GM19455 (cell line): ENCODE results near the gene TDRD10.
"Not testable (repeated sequence)": the region's sequence is repeated elsewhere in the genome, so short reads cannot be mapped to it uniquely, and the experiment has no call there.

Experiments used
- ATAC-seq: cut with Tn5 transposase; IDR thresholded peaks from one replicate; pipeline ENCODE4 v1.9.1; 2021; ENCODE audit not compliant: unreplicated experiment

Gene TDRD10

DNA sequence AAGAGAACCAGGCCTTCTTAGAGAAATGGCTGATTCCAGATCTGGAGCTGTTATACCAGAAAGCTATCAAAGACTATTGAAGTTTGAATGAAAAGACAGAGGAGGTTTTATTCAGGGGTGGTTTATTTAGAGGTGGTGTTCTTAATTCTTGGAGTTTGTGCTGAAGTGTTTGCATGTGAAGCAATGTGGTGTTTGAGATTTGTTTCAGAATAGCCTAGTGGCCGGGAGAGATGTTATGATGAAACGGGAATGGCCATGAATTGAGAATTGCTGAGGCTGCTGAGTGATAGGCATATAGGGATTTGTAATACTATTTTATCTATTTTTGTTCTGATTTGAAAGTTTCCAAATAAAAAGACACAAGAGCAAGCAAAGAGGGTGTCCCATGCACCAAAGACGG is 10.7 kb downstream of the TDRD10 start:
- ATAC-seq: no peak

DNA sequence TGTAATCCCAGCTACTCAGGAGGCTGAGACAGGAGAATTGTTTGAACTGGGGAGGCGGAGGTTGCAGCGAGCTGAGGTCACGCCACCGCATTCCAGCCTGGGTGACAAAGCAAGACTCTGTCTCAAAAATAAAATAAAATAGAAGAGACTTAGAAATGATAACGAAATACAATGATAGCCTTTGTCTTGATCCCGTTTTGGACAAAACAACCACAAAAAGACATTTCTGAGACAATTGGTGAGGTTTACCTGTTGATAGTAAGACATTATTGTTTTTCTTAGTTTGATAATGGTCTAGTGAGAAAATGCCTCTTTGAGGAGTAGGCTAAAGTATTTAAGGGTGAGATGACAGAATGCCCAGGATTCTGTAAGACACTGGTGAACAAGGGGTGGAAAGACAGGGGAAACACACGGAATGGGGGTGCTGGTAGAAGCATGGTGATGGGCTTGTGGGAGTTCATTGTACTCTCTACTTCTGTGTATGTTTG is 12.1 kb downstream of the TDRD10 start:
- ATAC-seq: no peak

DNA sequence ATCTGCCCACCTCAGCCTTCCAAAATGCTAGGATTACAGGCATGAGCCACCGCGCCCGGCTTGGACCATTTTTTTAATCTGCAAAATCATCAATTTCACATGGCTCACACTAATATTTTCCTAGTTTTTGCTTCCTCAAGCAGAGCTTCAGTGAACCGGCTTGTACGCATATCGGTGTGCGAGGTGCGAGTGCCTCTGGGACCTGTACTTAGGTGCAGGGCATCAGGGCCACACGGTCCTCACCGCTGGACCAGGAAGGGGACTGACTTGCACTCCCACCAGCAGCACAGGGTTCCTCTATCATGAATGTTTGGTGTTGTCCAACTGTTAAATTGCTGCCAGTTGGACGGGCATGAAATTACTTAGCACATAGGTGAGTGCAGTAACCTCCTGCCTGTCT is 15.6 kb downstream of the TDRD10 start:
- no peak for ATAC-seq

DNA sequence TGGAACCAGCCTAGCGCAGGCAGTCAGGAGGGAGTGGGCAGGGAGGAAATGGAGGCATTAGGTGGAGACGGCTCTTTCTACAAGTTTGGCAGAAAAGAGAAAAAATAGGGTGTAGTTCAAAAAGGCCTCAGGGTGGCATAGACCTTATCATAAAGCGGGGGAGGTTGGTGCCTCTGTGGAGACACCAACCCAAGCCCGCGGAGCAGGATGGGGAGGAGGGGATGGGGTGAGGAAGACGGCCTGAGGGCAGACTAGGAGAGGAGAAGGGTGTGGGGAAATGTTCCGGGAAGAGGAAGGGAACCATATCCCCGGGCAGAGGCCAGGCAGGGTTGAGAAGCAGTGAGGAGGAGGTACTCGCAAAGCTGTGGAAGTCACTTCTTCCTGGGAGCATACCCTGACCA is 17.6 kb downstream of the TDRD10 start:
- no peak for ATAC-seq

DNA sequence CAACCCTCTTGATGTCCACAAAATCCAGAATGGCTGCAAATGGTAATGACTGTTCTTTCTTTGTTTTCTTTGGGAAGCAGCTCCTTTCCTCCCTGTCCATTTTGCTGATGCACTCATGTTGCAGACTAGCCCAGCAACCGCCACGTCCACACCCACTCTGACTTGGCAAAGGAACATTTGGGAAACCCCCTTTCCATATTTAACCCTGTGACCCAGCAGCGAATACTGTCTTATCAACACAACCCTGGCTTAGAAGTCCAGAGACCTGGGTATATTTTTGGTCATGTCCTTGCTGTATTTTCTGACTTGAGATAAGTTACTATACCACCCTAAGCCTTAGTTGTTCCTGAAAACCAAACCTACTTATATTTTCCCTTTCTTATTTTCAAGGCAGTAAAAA is 18.3 kb downstream of the TDRD10 start:
- no peak for ATAC-seq

DNA sequence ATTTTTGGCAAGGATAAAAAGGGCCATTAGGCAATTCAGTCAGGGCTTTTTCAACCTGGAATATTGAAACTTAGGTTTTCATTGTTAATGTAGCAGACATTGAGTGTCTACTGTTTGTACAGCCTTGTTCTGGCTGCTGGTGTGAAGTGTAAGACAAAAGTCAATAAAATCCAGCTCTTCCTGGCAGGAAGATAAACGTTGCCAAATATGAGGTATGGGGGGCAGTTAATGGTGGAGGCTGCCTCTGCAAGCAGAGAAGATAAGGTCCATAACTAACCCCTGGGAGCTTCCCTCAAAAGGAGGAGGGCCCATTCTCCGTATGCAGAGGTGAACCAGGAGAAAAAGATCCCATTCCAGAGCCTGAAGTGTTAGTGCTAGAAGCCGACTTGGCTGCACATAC is 19.7 kb downstream of the TDRD10 start:
- no peak for ATAC-seq

DNA sequence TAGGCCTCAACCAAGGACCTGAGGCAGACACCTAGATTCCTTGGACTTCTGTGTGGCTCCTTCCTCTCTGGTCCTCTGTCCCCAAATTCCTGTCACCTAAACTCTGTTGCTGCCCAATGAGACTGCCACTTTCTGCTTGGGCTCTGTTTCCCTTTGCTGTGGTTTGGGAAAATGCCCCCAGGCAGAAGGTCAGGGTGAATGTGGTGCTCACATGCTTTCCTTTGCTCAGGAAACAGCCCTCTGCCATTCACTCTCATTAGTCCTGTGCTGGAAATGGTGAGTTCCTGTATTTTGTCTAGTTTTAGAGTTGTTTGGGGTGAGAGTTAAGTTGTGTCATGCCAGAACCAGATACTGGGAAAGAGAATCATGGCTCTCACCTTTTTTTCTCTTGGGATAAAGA is 22.9 kb downstream of the TDRD10 start:
- no peak for ATAC-seq

DNA sequence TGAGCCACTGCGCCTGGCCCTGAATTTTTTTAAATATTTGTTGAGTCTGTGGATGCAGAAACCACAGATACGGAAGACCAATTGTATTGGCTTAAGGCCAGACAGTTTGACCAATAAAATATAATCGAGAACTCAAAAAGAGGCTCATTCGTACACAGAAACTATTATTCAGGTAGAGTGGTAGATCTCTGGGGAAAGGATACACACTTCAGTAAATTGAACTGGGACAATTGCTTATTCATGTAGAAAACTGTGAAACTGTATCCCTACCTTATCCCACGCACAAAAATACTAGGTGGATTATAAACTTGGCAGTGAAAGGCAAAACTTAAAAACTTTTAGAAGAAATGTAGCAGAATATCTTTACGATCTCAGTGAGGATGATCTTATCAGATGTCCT is 25.2 kb downstream of the TDRD10 start:
- no peak for ATAC-seq

DNA sequence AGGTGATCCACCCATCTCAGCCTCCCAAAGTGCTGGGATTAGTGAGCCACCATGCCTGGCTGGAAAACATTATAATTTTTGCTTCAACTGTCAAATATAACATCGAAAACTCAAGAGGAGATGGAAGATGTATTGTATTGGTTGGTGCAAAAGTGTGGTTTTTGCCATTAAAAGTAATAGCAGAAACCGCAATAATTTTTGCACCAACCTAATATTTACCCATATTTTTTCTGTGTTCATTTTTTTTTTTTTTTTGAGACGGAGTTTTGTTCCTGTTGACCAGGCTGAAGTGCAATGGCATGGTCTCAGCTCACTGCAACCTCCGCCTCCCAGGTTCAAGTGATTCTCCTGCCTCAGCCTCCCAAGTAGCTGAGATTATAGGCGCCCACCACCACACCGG is 27.3 kb downstream of the TDRD10 start:
- no peak for ATAC-seq

DNA sequence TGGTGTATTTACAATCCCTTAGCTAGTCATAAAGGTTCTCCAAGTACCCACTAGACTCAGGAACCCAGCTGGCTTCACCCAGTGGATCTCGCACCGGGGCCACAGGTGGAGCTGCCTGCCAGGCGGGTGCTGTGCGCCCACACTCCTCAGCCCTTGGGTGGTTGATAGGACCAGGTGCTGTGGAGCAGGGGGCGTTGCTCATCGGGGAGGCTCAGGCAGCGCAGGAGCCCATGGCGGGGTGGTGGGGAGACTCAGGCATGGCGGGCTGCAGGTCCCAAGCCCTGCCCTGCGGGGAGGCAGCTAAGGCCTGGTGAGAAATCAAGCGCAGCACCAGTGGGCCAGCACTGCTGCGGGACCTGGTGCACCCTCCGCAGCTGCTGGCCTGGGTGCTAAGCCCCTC is 29.9 kb downstream of the TDRD10 start:
- not testable (repeated sequence) for ATAC-seq

DNA sequence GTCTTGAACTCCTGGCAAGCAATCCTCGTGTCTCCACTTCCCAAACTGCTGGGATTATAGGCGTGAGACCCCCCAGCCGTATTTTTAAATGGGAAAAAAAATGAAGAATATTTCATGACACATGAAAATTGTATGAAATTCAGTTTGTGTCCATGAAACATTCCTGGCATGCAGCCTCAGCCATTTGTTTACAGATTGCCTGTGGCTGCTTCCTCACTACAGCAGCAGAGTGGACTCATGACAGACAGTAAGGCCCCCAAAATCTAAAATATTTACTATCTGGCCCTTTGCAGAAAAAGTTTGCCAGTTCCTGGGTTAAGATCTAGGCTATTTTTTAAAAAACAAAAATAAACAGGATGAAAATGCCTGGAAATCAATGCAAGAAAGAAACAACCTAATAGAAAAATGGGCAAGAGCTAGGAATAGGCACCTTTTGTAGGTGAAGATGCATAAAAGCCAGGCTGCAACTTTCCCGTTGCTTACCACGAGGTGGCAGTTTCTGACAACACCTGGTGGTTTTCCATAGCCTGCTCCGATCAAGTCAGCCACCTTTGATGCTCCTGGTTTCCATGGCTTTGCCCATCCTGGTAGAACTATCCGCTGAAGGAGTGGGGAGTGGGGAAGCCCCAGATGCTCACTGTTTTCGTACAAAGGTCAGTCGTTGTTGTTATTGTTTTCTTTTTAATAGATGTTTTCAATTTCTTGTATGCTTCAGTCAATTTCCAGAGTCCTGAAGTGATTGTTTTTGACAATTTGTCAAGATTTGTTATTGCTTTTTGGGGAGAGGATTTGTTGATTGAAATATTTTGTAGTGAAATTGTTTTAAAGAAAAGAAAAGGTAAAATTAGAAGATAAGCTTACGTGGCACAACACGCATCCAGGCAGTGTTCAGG is 32.2 kb downstream of the TDRD10 start:
- no peak for ATAC-seq

DNA sequence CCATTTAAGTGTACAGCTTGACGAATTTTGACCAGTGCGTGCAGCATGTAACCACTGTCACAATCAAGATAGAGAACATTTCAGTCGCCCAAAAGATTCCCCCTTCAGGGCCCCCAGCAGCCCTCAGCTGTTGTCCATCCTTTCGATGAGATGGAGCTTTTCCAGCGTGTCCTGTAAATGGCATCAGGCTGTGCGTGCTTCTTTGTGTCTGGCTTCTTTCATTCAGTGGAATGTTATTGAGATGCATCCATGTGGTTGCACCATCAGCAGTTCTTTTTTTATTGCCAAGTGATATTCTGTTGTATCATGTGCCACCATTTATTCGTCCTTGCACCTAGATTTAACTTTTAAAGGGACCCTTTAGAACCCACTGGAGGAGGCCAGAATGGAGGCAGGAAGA is 34.6 kb downstream of the TDRD10 start:
- ATAC-seq: no peak

DNA sequence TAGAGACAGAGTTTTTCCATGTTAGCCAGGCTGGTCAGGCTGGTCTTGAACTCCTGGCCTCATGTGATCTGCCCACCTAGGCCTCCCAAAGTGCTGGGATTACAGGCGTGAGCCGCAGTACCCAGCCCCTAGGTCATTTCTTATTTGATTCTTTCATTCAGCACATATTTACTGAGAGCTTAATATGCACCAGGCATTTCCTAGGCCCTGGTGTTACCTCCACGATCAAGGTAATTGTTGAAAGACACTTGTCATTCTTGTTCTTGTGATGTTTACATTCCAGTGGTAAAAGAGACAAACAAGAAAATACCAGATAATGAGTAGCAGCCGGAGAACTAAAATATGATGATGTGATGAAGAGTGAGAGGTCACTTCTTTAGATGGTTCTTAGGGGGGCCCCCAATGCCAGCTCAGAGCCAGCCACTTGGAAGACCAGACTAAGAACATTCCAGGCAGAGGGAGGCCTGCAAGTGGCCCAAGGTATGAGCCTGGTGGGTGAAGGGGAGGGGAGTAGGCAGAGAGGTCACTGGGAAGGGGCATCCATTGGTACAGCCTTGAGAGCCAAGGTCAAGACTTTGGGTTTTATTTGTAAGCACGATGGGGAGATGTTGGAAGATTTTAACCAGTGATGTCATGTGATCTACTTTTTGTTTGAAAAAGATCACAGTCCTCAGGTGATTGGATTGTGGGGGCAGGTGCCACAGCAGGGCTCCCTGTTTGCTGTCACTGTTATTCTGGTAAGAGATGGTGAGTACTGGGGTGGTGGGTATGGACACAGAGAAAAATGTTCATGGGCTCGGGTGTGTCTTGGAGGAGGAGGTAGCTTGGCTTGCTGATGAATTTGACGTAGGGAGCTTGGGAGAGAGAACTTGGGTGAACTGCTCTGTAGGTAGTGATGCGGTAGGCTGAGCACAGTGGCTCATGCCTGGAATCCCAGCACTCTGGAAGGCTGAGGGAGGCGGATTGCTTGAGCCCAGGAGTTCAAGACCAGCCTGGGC is 37.8 kb downstream of the TDRD10 start:
- ATAC-seq: no peak

DNA sequence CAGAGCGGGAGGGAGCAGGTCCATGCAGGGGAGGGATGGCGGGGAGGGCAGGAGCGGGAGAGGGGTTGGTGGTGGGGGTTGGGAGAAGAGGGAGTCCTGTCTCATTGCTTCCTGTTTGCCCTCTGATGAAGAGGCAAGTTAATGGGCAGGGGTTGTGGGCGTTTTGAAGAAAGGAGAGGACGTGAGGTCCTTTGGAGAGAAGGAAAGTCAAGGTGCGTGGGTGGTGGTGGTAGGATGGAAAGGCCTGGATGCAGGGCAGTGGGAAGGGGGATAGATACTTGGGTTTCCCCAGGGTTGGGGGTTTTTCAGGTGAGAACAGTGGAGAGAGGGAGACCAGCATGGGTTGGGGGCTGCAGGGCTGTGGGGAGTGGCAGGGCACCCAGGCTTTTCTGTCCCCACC is 39.2 kb downstream of the TDRD10 start:
- ATAC-seq: no peak

DNA sequence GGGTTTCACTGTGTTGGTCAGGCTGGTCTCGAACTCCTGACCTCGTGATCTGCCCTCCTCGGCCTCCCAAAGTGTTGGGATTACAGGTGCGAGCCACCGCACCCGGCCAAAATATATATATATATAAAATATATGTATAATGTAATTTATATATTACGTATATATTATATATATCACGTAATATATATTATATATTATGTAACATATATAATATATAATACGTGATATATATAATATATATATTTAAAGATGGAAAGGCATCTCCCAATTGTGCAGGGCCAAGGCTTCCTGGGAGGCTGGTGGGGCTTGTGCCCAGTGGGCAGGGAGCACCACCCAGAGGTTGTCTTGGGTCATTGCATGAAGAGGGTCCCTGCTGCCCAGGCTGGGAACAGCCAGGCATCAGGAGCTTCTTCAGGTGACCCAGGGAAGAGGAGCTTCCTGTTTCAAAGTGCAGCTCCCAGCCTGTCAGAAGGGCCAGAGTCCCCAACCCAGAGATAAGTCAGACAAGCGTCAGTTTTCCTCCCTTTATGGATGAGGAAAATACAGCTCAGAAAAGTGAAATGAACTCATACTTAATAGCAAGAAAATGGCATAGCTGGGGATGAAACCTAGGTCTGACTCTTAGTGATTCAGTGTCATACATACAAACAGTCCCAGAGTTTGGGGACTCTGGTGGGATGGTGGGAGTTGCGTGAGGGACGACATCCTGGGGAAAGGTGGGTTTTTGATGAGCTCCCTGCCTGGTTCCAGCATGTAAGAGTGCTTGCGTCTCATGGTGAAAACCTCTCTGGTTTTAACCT is 44.4 kb downstream of the TDRD10 start:
- no peak for ATAC-seq

DNA sequence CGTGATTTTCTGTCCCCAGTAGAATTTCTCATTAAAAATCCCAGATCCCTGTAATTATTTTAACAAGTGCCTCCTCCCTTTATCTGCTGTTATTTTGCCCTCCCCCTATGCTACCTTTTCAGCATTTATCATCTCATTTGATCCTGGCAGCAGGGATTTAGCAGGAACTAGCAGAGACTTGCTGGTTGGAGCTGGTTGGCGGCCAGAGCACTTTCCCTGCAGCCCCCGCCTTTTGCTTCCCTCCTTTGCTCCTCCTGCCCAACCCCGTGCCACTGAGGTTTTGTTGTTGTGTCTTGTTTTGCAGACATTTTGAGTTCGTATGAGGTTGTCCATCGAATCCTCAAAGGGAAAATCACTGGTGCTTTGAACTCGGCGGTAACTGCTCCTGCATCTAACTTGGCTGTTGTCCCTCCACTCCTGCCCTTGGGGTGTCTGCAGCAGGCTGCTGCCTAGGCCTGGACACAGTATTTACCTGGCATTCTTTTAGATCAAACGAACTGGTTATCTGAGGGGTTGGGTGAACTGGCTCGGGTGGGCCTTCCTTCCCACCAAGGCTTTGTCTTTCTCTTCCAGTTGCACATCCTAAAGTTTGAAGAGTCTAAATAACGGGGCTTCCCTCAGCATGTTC is 45.2 kb downstream of the TDRD10 start:
- no peak for ATAC-seq

DNA sequence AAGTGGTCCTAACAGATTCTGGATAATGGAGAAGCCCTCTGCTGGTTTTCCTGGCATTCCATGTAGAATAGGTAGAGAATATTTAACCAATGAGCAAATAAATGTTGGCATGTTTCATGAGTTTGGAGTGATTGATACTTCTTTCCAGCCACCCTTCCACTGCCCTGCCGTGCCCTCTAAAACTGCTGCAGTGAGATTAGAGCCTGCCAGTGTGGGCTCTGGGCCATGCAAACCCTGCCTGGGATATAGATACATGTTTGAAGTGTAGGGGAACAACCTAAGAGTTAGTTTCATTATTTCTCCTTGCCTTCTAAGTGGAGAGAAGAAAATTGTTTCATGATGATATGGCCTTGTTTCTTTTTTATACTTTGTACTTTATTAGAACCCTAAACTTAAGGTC is 46.0 kb downstream of the TDRD10 start:
- no peak for ATAC-seq

DNA sequence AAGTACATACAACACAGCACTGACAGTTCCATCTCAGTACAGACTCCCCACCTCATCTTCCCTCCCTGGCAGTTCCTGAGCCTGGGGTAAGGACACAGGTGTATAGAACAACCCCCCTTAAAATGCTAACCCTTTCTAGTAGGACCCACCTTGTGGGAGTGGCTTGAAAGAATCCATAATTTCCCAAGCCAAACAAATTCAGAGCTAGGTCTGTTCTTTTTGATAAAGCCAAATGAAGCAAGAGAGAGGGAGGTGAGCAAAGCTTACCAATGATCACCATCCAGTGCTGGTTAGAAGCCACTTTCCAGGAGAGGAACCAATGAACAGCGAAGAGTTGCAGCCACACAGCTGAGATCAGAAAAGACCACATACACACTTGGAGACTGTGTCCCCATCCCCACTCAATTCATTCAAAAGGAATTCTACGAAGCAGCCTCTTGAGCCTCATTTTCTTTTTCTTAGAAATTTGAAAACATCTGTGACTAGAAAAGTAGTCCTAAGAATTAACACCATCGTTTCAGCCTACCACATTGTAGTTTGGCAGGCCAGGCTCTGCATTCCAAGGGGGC is 47.3 kb downstream of the TDRD10 start:
- no peak for ATAC-seq

DNA sequence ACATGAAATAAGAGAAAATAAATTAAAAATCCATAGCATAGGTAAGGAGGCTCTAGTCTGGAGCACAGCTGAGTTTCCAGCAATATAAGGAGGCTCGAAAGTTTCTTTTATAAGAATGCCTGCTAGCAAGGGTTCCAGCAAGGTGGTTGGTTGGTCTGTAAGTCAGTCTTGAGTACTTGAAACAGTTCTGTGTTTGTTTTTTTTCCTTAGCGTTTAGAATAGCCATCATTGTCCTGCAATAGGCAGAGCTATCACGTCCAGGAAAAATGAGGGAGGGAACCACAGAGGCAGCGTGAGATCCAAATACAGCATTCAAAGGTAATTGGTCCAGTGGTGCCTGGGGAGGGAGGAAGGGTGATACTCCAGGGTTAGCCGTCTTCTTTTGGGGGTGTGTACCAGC is 48.1 kb downstream of the TDRD10 start:
- ATAC-seq: no peak

DNA sequence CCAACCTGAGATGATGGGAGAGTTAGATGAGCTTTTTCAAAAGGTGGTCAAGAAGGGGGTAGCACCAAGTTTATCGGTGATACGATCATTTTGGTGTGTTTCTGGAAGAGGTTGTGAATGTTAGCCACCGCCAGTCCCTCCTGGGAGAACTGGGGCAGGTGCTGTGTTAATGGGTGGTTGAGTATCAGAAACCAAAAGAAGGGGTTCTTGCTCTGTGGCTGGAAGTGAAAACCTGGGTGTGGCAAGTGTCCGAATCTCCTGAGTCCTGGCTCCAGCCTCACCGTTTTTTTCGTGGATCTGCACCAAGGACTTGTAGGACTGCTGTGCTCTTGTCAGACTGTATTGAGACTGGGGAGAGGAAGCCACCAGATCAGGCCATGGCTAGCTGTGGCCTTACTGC is 48.6 kb downstream of the TDRD10 start:
- no peak for ATAC-seq
